Measurements from ENCODE around the gene ADH7.

DNA sequence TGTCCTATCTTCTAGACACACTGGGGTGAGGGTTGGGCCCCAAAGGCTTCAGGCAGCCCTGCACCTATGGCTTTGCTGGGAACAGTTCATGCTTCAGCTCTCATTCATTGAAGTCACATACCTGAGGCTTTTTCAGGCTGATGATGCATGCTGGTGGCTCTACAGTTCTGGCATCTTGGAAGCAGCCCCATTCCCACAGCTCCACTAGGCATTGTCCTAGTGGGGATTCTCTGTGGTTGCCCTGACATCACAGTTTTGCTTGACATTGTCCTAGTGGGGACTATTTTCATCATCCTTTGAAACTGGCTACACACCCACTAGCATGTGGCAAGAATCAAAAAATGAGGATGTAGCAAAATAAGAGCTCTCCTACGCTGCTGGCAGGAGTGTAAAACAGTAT lies 38.0 kb upstream of the ADH7 start:
- TF ChIP-seq, protein P1, sequence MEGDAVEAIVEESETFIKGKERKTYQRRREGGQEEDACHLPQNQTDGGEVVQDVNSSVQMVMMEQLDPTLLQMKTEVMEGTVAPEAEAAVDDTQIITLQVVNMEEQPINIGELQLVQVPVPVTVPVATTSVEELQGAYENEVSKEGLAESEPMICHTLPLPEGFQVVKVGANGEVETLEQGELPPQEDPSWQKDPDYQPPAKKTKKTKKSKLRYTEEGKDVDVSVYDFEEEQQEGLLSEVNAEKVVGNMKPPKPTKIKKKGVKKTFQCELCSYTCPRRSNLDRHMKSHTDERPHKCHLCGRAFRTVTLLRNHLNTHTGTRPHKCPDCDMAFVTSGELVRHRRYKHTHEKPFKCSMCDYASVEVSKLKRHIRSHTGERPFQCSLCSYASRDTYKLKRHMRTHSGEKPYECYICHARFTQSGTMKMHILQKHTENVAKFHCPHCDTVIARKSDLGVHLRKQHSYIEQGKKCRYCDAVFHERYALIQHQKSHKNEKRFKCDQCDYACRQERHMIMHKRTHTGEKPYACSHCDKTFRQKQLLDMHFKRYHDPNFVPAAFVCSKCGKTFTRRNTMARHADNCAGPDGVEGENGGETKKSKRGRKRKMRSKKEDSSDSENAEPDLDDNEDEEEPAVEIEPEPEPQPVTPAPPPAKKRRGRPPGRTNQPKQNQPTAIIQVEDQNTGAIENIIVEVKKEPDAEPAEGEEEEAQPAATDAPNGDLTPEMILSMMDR (IDR thresholded peaks at IDR 0.05; ENCODE audit: low read depth, low read length): no peak
- no peak for TF ChIP-seq POLR2A (IDR thresholded peaks at IDR 0.05; ENCODE audit: extremely low read depth, insufficient read length)

Measured in NB4 (cell line).